Panc1 (cell line): ENCODE results near the gene CLIC6. TPM values are rescaled to one million over a fixed set of nuclear protein-coding genes. Genes with fewer than 3 reads are reported as not detected.

Source experiments
- ATAC-seq: fragments of 200-7000 bp; cut with Tn5 transposase; 2 replicates; pipeline ENCODE4 v1.9.1; 2020; ENCODE audit warnings: mild to moderate bottlenecking, moderate library complexity
- BruUV-seq: library from RNA; stranded (reverse); fragments of 400-500 nt; replicated peaks from 2 replicates; lab custom pipeline; 2021; lab: Mats Ljungman, UMichigan
- CTCF ChIA-PET: fragments of 300-600 bp; sonication (Branson Sonifier 250); formaldehyde crosslinking; loops from one replicate; lab custom pipeline; 2022; ENCODE audit warnings: antibody characterized with exemption; lab: Charles Lee
- POLR2A ChIA-PET: fragments of 300-600 bp; sonication (Branson Sonifier 250); formaldehyde crosslinking; loops from one replicate; lab custom pipeline; 2022; ENCODE audit warnings: antibody characterized with exemption; lab: Charles Lee
- DNase-seq: peaks from one replicate; pipeline ENCODE4 v3.0.0-alpha.2; 2010; ENCODE audit warnings: low read depth, low spot score
- H3K27ac ChIP-seq: 2 replicates; pipeline ENCODE4 v1.5.1; 2011; ENCODE audit warnings: mild to moderate bottlenecking, low read length, inconsistent platforms
- H3K27me3 ChIP-seq: fragments of 200-500 bp; sonication (Bioruptor generic); 2 replicates; pipeline ENCODE4 v1.6.0; 2014; ENCODE audit warnings: low read length, inconsistent platforms; ENCODE audit not compliant: control insufficient read depth, insufficient read depth
- H3K36me3 ChIP-seq: fragments of 200-500 bp; sonication (Bioruptor generic); 2 replicates; pipeline ENCODE4 v1.5.1; 2014; ENCODE audit warnings: inconsistent platforms, mild to moderate bottlenecking, low read length, moderate library complexity; ENCODE audit not compliant: control insufficient read depth, insufficient read depth
- H3K4me1 ChIP-seq: 2 replicates; pipeline ENCODE4 v1.5.1; 2011; ENCODE audit warnings: inconsistent platforms, mild to moderate bottlenecking, low read length, moderate library complexity; ENCODE audit not compliant: control insufficient read depth, insufficient read depth
- H3K4me3 ChIP-seq, 2 experiments: 2 replicates each; pipeline ENCODE4 v1.5.1; 2011 to 2012; ENCODE audit warnings: low read depth in 2 of 2, low read length in 2 of 2, mild to moderate bottlenecking in 2 of 2, inconsistent platforms in 1 of 2, moderate library complexity in 1 of 2
- H3K9me3 ChIP-seq: fragments of 200-500 bp; sonication (Bioruptor generic); 2 replicates; pipeline ENCODE4 v1.5.1; 2014; ENCODE audit warnings: low read depth, mild to moderate bottlenecking, inconsistent platforms, low read length, moderate library complexity; ENCODE audit not compliant: control insufficient read depth, insufficient read depth
- POLR2AphosphoS5 ChIP-seq: IDR thresholded peaks from 2 replicates; pipeline ENCODE4 v1.6.1; 2012; ENCODE audit warnings: mild to moderate bottlenecking, low read depth, low read length, moderate library complexity
- SIN3A ChIP-seq: IDR thresholded peaks from 2 replicates; pipeline ENCODE4 v1.6.1; 2012; ENCODE audit warnings: low read depth, mild to moderate bottlenecking, low read length, moderate library complexity, borderline replicate concordance; ENCODE audit not compliant: insufficient read depth
- TCF7L2 ChIP-seq: IDR thresholded peaks from 2 replicates; pipeline ENCODE4 v1.6.1; 2011; ENCODE audit warnings: mild to moderate bottlenecking, low read depth, low read length, inconsistent platforms
- in situ Hi-C: cut with HindIII; loops from 2 replicates; pipeline ENCODE4 v1.10.0; 2016; ENCODE audit warnings: low sequenced_read_pairs, low pct_unique_long_range_greater_than_20kb
- intact Hi-C: fragments of 100-400 bp; cut with micrococcal nuclease; formaldehyde crosslinking; loops from one replicate; pipeline ENCODE4 v1.10.0; 2022; ENCODE audit not compliant: unreplicated experiment
- total RNA-seq: library from RNA; stranded (reverse); gene quantifications from one replicate; pipeline ENCODE4 v1.2.1, GENCODE V29; 2021; ENCODE audit not compliant: unreplicated experiment
- TF ChIP-seq, protein P1 (sequence below): fragments of 450-650 bp; IDR thresholded peaks from 2 replicates; pipeline ENCODE4 v1.5.1; 2017; ENCODE audit warnings: mild to moderate bottlenecking
- TF ChIP-seq, protein P2 (sequence below), 2 experiments: IDR thresholded peaks; 2 replicates each; pipeline ENCODE4 v1.6.1; 2011 to 2012; ENCODE audit warnings: low read depth in 2 of 2, control low read depth in 1 of 2, low read length in 1 of 2, mild to moderate bottlenecking in 1 of 2, moderate library complexity in 1 of 2; ENCODE audit not compliant: insufficient read depth in 1 of 2

The CLIC6 gene
- total RNA-seq, 1 experiment from 2014 or later = 0.05 TPM

DNA sequence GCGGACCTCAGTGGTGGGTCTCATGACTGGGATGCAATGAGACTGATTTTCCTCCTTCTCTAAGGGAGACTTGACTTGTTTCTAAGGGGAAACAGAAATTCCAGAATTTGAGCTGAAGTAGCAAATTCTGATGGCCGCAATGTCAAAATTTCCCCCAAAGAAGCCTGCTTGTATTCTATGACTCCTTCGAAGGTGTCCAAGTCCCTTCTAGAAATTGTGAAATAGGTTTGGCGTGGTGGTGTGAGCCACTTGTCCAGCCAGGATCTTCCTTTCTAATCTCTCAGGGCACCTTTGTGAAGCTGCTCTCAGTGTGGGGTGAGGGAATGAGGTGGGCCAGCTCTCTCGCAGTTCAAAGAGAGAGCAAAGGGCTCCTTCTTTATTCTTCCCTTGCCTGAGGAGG, 19.9 kb downstream of the CLIC6 start:
- peaks cover 4% of the 10 kb centered on the region; the same call in 1 of the 2 replicates for H3K27me3 ChIP-seq

DNA sequence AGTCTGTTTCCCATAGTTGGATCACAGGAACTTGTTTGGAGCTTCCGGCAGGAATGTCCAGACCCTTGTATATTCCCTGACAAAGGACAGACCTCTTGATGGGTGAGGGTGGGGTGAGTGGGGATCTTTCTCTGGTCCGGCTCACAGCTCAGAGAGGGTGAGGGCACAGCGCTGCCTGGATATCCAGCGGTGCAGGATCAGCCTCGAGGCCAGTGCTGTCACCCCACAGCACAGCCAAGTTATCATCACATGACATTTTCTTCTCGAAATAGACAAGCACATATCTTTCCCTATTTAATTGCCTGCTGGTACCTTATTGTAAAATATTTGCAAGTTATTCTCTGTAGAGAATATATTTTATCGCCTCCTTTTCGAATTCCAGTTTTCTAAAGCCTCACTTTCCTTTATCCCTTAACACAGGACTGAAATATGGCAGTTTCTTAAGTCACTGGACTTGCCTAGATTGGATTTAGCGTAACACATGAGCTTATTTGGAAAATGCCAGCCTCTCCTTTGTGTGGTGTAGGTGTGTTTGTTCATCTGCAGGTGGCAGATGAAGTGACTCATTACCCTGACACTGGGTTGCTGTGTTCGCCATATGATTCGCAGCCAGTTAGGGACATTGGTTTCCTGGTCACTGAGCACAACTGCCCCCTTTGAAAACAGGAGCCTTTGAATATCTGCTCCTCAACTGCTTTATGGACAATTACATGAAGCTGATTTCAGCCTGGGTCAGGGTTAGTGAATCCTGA, 21.4 kb downstream of the CLIC6 start:
- POLR2A ChIA-PET = interaction anchor here (0.7 kb wide), 1 partner anchor 331 kb away, joined by 3 read pairs; no protein-coding TSS in a partner anchor
- no peak overlapping the region for H3K4me3 ChIP-seq
- CTCF ChIA-PET = interaction anchor here (0.6 kb wide), 2 partner anchors 211 to 727 kb away, joined by 3 read pairs; no protein-coding TSS in a partner anchor
- no peaks in the 10 kb centered on the region for H3K4me1 ChIP-seq
- BruUV-seq = no TSS peak
- no peak overlapping the region for H3K27ac ChIP-seq
- ATAC-seq (no peak), DNase-seq (no peak)
- TF ChIP-seq, protein P1, sequence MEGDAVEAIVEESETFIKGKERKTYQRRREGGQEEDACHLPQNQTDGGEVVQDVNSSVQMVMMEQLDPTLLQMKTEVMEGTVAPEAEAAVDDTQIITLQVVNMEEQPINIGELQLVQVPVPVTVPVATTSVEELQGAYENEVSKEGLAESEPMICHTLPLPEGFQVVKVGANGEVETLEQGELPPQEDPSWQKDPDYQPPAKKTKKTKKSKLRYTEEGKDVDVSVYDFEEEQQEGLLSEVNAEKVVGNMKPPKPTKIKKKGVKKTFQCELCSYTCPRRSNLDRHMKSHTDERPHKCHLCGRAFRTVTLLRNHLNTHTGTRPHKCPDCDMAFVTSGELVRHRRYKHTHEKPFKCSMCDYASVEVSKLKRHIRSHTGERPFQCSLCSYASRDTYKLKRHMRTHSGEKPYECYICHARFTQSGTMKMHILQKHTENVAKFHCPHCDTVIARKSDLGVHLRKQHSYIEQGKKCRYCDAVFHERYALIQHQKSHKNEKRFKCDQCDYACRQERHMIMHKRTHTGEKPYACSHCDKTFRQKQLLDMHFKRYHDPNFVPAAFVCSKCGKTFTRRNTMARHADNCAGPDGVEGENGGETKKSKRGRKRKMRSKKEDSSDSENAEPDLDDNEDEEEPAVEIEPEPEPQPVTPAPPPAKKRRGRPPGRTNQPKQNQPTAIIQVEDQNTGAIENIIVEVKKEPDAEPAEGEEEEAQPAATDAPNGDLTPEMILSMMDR = no peak
- TF ChIP-seq, protein P2, sequence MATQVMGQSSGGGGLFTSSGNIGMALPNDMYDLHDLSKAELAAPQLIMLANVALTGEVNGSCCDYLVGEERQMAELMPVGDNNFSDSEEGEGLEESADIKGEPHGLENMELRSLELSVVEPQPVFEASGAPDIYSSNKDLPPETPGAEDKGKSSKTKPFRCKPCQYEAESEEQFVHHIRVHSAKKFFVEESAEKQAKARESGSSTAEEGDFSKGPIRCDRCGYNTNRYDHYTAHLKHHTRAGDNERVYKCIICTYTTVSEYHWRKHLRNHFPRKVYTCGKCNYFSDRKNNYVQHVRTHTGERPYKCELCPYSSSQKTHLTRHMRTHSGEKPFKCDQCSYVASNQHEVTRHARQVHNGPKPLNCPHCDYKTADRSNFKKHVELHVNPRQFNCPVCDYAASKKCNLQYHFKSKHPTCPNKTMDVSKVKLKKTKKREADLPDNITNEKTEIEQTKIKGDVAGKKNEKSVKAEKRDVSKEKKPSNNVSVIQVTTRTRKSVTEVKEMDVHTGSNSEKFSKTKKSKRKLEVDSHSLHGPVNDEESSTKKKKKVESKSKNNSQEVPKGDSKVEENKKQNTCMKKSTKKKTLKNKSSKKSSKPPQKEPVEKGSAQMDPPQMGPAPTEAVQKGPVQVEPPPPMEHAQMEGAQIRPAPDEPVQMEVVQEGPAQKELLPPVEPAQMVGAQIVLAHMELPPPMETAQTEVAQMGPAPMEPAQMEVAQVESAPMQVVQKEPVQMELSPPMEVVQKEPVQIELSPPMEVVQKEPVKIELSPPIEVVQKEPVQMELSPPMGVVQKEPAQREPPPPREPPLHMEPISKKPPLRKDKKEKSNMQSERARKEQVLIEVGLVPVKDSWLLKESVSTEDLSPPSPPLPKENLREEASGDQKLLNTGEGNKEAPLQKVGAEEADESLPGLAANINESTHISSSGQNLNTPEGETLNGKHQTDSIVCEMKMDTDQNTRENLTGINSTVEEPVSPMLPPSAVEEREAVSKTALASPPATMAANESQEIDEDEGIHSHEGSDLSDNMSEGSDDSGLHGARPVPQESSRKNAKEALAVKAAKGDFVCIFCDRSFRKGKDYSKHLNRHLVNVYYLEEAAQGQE (IDR thresholded peaks at IDR 0.05; ENCODE audit: insufficient read depth in 1 of 2, low read depth in 2 of 2, low read length in 1 of 2) = no peak
- TF ChIP-seq POLR2AphosphoS5 (no peak), TCF7L2 (no peak), SIN3A (no peak)
- in situ Hi-C loops = no loop called here
- H3K9me3 ChIP-seq = no peaks in the 10 kb centered on the region
- H3K27me3 ChIP-seq = peaks cover 4% of the 10 kb centered on the region; the same call in 1 of the 2 replicates
- intact Hi-C loops = no loop called here
- no peaks in the 10 kb centered on the region for H3K36me3 ChIP-seq

More for the DNA sequence above, 19.9 kb downstream of the CLIC6 start:
- in situ Hi-C loops (no loop called here), intact Hi-C loops (no loop called here)
- DNase-seq (no peak), ATAC-seq (no peak)
- no peak overlapping the region for H3K27ac ChIP-seq
- H3K9me3 ChIP-seq = no peaks in the 10 kb centered on the region
- H3K4me1 ChIP-seq = no peaks in the 10 kb centered on the region
- H3K4me3 ChIP-seq = no peak overlapping the region
- CTCF ChIA-PET = no interaction called here
- no TSS peak for BruUV-seq
- no peaks in the 10 kb centered on the region for H3K36me3 ChIP-seq
- TF ChIP-seq SIN3A (no peak), POLR2AphosphoS5 (no peak), TCF7L2 (no peak)
- TF ChIP-seq, protein P2 (IDR thresholded peaks at IDR 0.05; ENCODE audit: insufficient read depth in 1 of 2, low read depth in 2 of 2, low read length in 1 of 2) = no peak
- TF ChIP-seq, protein P1 = no peak
- POLR2A ChIA-PET = interaction anchor here (0.6 kb wide), 1 partner anchor 1237 kb away, joined by 4 read pairs; no protein-coding TSS in a partner anchor
